Mesenchymal stem cell (in vitro differentiated cells and primary cell): ENCODE measurements around the gene CERS3.

ENCODE experiments used
- DNase-seq: peaks from one replicate; pipeline ENCODE4 v3.0.0-alpha.2; 2013
- H2AFZ ChIP-seq: one replicate; pipeline ENCODE4 v1.6.1; 2013; ENCODE audit warnings: low read depth, mild to moderate bottlenecking, control low read depth, inconsistent platforms, low read length, moderate library complexity
- H2AK5ac ChIP-seq: 2 replicates; pipeline ENCODE4 v1.6.1; 2013; ENCODE audit warnings: low read length, moderate library complexity, mild to moderate bottlenecking, inconsistent platforms; ENCODE audit not compliant: severe bottlenecking
- H2BK120ac ChIP-seq: one replicate; pipeline ENCODE4 v1.6.1; 2013; ENCODE audit warnings: low read depth, mild to moderate bottlenecking, inconsistent platforms, low read length, moderate library complexity
- H2BK12ac ChIP-seq, 2 experiments: one replicate each; pipeline ENCODE4 v1.6.1; 2013; ENCODE audit warnings: inconsistent platforms in 2 of 2, low read length in 2 of 2, mild to moderate bottlenecking in 2 of 2, moderate library complexity in 2 of 2, control low read depth in 1 of 2
- H2BK15ac ChIP-seq: one replicate; pipeline ENCODE4 v1.6.1; 2013; ENCODE audit warnings: mild to moderate bottlenecking, low read depth, inconsistent platforms; ENCODE audit not compliant: poor library complexity, severe bottlenecking
- H2BK5ac ChIP-seq: 2 replicates; pipeline ENCODE4 v1.6.1; 2013; ENCODE audit warnings: low read depth, mild to moderate bottlenecking, low read length, control low read depth, inconsistent platforms; ENCODE audit not compliant: poor library complexity, severe bottlenecking
- H3K14ac ChIP-seq, 2 experiments: one replicate each; pipeline ENCODE4 v1.6.1; 2013; ENCODE audit warnings: inconsistent platforms in 2 of 2, low read length in 2 of 2, control low read depth in 1 of 2, mild to moderate bottlenecking in 1 of 2, moderate library complexity in 1 of 2
- H3K18ac ChIP-seq, 2 experiments: one replicate each; pipeline ENCODE4 v1.6.1; 2013; ENCODE audit warnings: inconsistent platforms in 2 of 2, low read length in 2 of 2, control low read depth in 1 of 2, low read depth in 1 of 2, mild to moderate bottlenecking in 1 of 2
- H3K23ac ChIP-seq, 2 experiments: one replicate each; pipeline ENCODE4 v1.6.1; 2013; ENCODE audit warnings: inconsistent platforms in 2 of 2, low read length in 2 of 2, mild to moderate bottlenecking in 2 of 2, moderate library complexity in 2 of 2, control low read depth in 1 of 2
- H3K27ac ChIP-seq: 2 replicates; pipeline ENCODE4 v1.5.1; 2013; ENCODE audit warnings: mild to moderate bottlenecking, moderate library complexity, low read length, control low read depth, inconsistent platforms; ENCODE audit not compliant: poor library complexity, severe bottlenecking
- H3K27me3 ChIP-seq, 2 experiments: 2 replicates each; pipeline versions ENCODE4 v1.6.1 to v1.7.0; 2013; ENCODE audit warnings: low read length in 2 of 2, mild to moderate bottlenecking in 2 of 2, moderate library complexity in 2 of 2, control low read depth in 1 of 2, inconsistent platforms in 1 of 2; ENCODE audit not compliant: control insufficient read depth in 1 of 2, insufficient read depth in 1 of 2
- H3K36me3 ChIP-seq, 2 experiments: 2 replicates each; pipeline versions ENCODE4 v1.6.1 to v1.7.0; 2013; ENCODE audit warnings: low read length in 2 of 2, control low read depth in 1 of 2, inconsistent platforms in 1 of 2, low read depth in 1 of 2, mild to moderate bottlenecking in 1 of 2; ENCODE audit not compliant: insufficient read depth in 2 of 2, control insufficient read depth in 1 of 2
- H3K4ac ChIP-seq, 2 experiments: one replicate each; pipeline ENCODE4 v1.6.1; 2013; ENCODE audit warnings: inconsistent platforms in 2 of 2, low read length in 2 of 2, mild to moderate bottlenecking in 2 of 2, moderate library complexity in 2 of 2, control low read depth in 1 of 2, low read depth in 1 of 2
- H3K4me1 ChIP-seq: 2 replicates; pipeline ENCODE4 v1.6.1; 2013; ENCODE audit warnings: low read depth, low read length, control low read depth; ENCODE audit not compliant: control insufficient read depth, insufficient read depth
- H3K4me2 ChIP-seq: 2 replicates; pipeline ENCODE4 v1.6.1; 2013; ENCODE audit warnings: low read length, mild to moderate bottlenecking, inconsistent platforms; ENCODE audit not compliant: poor library complexity, severe bottlenecking
- H3K4me3 ChIP-seq, 2 experiments: 2 replicates each; pipeline versions ENCODE4 v1.5.1 to v1.7.0; 2013; ENCODE audit warnings: low read length in 2 of 2, mild to moderate bottlenecking in 2 of 2, control low read depth in 1 of 2, low read depth in 1 of 2; ENCODE audit not compliant: insufficient read depth in 1 of 2
- H3K79me1 ChIP-seq: replicated peaks from 2 replicates; pipeline ENCODE4 v1.6.1; 2013; ENCODE audit warnings: mild to moderate bottlenecking, control low read depth, low read length, inconsistent platforms; ENCODE audit not compliant: poor library complexity, severe bottlenecking
- H3K9ac ChIP-seq: 2 replicates; pipeline ENCODE4 v1.7.0; 2013; ENCODE audit warnings: mild to moderate bottlenecking, low read length, moderate library complexity
- H3K9me3 ChIP-seq: 2 replicates; pipeline ENCODE4 v1.7.0; 2013; ENCODE audit warnings: mild to moderate bottlenecking, low read length; ENCODE audit not compliant: control insufficient read depth
- H4K8ac ChIP-seq: one replicate; pipeline ENCODE4 v1.6.1; 2013; ENCODE audit warnings: inconsistent platforms, mild to moderate bottlenecking, low read length, moderate library complexity
- H4K91ac ChIP-seq: one replicate; pipeline ENCODE4 v1.6.1; 2013; ENCODE audit warnings: mild to moderate bottlenecking, low read length, inconsistent platforms
- WGBS: methylation state at CpG from one replicate; pipeline ENCODE4 v1.1.7; 2013; ENCODE audit warnings: mixed read lengths; 5-methylcytosine and 5-hydroxymethylcytosine counted together

Gene CERS3

DNA sequence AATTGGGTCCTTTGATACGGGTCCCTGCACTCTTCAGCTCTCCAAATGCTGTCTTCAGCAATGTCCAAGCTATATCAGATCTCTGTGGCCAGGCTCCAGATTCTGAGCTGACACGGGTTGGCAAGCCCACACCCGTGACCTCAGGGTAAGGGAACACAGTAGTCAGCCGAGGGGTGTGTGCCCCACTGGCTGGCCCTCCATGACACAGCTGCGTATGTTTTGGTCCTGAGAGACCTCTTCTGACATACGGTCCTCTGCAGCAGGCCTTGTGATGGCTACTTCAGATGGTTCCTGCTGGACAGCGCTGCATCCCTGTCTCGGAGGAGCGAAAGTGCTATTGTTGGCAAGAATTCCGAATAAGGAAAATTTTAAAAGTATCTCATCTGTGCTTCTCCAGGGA lies 101.8 kb downstream of the CERS3 start:
- peaks cover 18% of the 10 kb centered on the region for H3K9me3 ChIP-seq
- no peak overlapping the region for H2BK15ac ChIP-seq
- H3K27me3 ChIP-seq: no peaks in the 10 kb centered on the region
- H3K4me1 ChIP-seq: no peaks in the 10 kb centered on the region
- H3K14ac ChIP-seq: no peak overlapping the region
- H4K91ac ChIP-seq: no peak overlapping the region
- H4K8ac ChIP-seq: no peak overlapping the region
- H3K4me3 ChIP-seq: no peak overlapping the region
- no peak for DNase-seq
- no peak overlapping the region for H3K4ac ChIP-seq
- 78% methylated on average over 7 of the region's 10 CpGs for WGBS
- no peak overlapping the region for H2BK5ac ChIP-seq
- no peak overlapping the region for H2BK120ac ChIP-seq
- no peak overlapping the region for H3K23ac ChIP-seq
- no peak overlapping the region for H2AK5ac ChIP-seq
- H3K4me2 ChIP-seq: no peak overlapping the region
- H3K79me1 ChIP-seq: no peaks in the 10 kb centered on the region
- H3K27ac ChIP-seq: no peak overlapping the region
- no peaks in the 10 kb centered on the region for H3K36me3 ChIP-seq
- no peak overlapping the region for H3K18ac ChIP-seq
- H2BK12ac ChIP-seq: no peak overlapping the region
- no peak overlapping the region for H3K9ac ChIP-seq
- no peak overlapping the region for H2AFZ ChIP-seq

- Histone ChIP-seq H2BK5ac (no peak overlapping the region), H3K18ac (no peak overlapping the region), H4K8ac (no peak overlapping the region), H3K79me1 (no peaks in the 10 kb centered on the region), H3K14ac (no peak overlapping the region), H2BK120ac (no peak overlapping the region), H3K4me1 (no peaks in the 10 kb centered on the region), H2AFZ (no peak overlapping the region), H2AK5ac (no peak overlapping the region), H3K4me2 (no peak overlapping the region), H3K23ac (no peak overlapping the region), H2BK15ac (no peak overlapping the region), H3K36me3 (no peaks in the 10 kb centered on the region), H4K91ac (no peak overlapping the region), H3K9ac (no peak overlapping the region), H2BK12ac (no peak overlapping the region), H3K27ac (no peak overlapping the region), H3K9me3 (peaks cover 13% of the 10 kb centered on the region), H3K27me3 (no peaks in the 10 kb centered on the region), H3K4me3 (no peak overlapping the region), H3K4ac (no peak overlapping the region)
- WGBS: no CpG with 5 or more reads among the region's 1 CpG
- no peak for DNase-seq
Measured at GRCh38 chr15:100405179-100405578, 123.6 kb downstream of the CERS3 start.

GRCh38 chr15:100400996-100401395 lies 127.8 kb downstream of the CERS3 start:
- Histone ChIP-seq H3K4me1 (no peaks in the 10 kb centered on the region), H2BK120ac (no peak overlapping the region), H3K79me1 (no peaks in the 10 kb centered on the region), H3K18ac (no peak overlapping the region), H3K9me3 (no peaks in the 10 kb centered on the region), H3K4ac (no peak overlapping the region), H2BK5ac (no peak overlapping the region), H3K23ac (no peak overlapping the region), H3K4me2 (no peak overlapping the region), H4K8ac (no peak overlapping the region), H3K27ac (no peak overlapping the region), H2BK12ac (no peak overlapping the region), H3K36me3 (no peaks in the 10 kb centered on the region), H2AK5ac (no peak overlapping the region), H3K9ac (no peak overlapping the region), H3K4me3 (peak overlapping the region in 1 of 2 experiments; percentile 10), H4K91ac (no peak overlapping the region), H2AFZ (no peak overlapping the region), H3K14ac (no peak overlapping the region), H3K27me3 (no peaks in the 10 kb centered on the region), H2BK15ac (no peak overlapping the region)
- no peak for DNase-seq
- 71% methylated on average over 6 of the region's 6 CpGs for WGBS

DNA sequence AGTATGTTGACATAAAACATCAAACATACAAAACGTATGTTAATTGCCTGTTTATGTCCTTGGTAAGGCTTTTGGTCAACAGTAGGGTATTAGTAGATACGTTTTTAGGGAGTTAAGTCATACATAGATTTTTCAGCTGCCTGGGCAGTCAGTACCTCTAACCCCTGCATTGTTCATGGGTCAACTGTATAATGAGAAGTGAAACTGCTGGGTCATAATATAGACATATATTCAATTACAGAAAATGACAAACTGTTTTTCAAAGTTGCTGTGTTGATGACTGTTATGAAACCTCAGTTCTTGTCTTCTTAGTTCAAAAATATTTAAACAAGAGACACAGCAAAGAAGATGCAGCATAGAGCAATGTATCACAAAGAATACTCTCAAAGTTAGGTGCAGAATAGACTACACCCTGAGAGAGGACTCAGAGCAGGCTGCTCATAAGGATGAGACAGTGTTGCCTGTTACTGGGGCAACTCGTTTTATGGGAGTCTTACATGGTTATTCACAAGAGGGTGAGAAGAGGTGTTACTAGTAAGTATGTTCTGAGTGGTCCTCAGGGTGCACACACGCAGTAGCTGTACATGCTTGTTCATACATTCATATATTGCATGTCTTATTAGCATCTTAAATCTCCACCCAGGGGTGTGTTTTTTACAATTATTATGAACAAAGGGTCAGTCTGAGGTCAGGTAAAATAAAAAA lies 133.9 kb downstream of the CERS3 start:
- Histone ChIP-seq H4K8ac (no peak overlapping the region), H4K91ac (no peak overlapping the region), H3K9me3 (peaks cover 15% of the 10 kb centered on the region), H3K36me3 (no peaks in the 10 kb centered on the region), H3K4me2 (no peak overlapping the region), H3K79me1 (no peaks in the 10 kb centered on the region), H2BK120ac (no peak overlapping the region), H3K18ac (no peak overlapping the region), H3K14ac (no peak overlapping the region), H2BK12ac (no peak overlapping the region), H3K27ac (no peak overlapping the region), H2AFZ (no peak overlapping the region), H3K4me1 (no peaks in the 10 kb centered on the region), H3K27me3 (no peaks in the 10 kb centered on the region), H3K4ac (no peak overlapping the region), H3K9ac (no peak overlapping the region), H3K23ac (no peak overlapping the region), H2BK5ac (no peak overlapping the region), H3K4me3 (no peak overlapping the region), H2AK5ac (no peak overlapping the region), H2BK15ac (no peak overlapping the region)
- WGBS: 15% methylated on average over 2 of the region's 4 CpGs
- DNase-seq: no peak
